ENCODE data around the gene OR2AG1. TPM values are rescaled to one million over a fixed set of nuclear protein-coding genes. Genes with fewer than 3 reads are reported as not detected.

OR2AG1 gene
- total and polyA plus RNA-seq, 3 donors from 2014 or later = not detected

- H3K36me3 ChIP-seq (ENCODE audit: low read depth, missing control alignments) = no peaks in the 10 kb centered on the region
- H3K27me3 ChIP-seq = no peaks in the 10 kb centered on the region
- intact Hi-C loops (cut with DNase I; ENCODE audit: low total_unique reads) = no loop called here
- no peaks in the 10 kb centered on the region for H3K9me3 ChIP-seq
- no peak overlapping the region for H3K27ac ChIP-seq
- no peak for TF ChIP-seq POLR2A (IDR thresholded peaks at IDR 0.05)
- TF ChIP-seq, protein P1, sequence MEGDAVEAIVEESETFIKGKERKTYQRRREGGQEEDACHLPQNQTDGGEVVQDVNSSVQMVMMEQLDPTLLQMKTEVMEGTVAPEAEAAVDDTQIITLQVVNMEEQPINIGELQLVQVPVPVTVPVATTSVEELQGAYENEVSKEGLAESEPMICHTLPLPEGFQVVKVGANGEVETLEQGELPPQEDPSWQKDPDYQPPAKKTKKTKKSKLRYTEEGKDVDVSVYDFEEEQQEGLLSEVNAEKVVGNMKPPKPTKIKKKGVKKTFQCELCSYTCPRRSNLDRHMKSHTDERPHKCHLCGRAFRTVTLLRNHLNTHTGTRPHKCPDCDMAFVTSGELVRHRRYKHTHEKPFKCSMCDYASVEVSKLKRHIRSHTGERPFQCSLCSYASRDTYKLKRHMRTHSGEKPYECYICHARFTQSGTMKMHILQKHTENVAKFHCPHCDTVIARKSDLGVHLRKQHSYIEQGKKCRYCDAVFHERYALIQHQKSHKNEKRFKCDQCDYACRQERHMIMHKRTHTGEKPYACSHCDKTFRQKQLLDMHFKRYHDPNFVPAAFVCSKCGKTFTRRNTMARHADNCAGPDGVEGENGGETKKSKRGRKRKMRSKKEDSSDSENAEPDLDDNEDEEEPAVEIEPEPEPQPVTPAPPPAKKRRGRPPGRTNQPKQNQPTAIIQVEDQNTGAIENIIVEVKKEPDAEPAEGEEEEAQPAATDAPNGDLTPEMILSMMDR (IDR thresholded peaks at IDR 0.05) = no peak
- WGBS, 2 donors = 28 to 39% methylated on average over 2 of the region's 2 CpGs
- no peak overlapping the region for H3K4me3 ChIP-seq
- DNase-seq = no peak
- no peaks in the 10 kb centered on the region for H3K4me1 ChIP-seq
Measured at GRCh38 chr11:6745465-6746015, 37.3 kb upstream of the OR2AG1 start.

- Histone ChIP-seq H3K4me3 (no peak overlapping the region), H3K4me1 (no peaks in the 10 kb centered on the region), H3K9me3 (no peaks in the 10 kb centered on the region), H3K27me3 (no peaks in the 10 kb centered on the region), H3K27ac (peak overlapping the region in 1 of 2 donors; percentile 24), H3K36me3 (ENCODE audit: low read depth, missing control alignments) (no peaks in the 10 kb centered on the region)
- no peak for DNase-seq
- TF ChIP-seq, protein P1 (IDR thresholded peaks at IDR 0.05) = no peak
- no peak for TF ChIP-seq POLR2A (IDR thresholded peaks at IDR 0.05)
- 53 to 59% methylated on average over 5 of the region's 5 CpGs for WGBS, 2 donors
- intact Hi-C loops (cut with DNase I; ENCODE audit: low total_unique reads) = no loop called here
Measured at GRCh38 chr11:6746086-6746618, 36.7 kb upstream of the OR2AG1 start.

GRCh38 chr11:6746626-6747025 is 36.2 kb upstream of the OR2AG1 start:
- H3K27ac ChIP-seq = peak overlapping the region in 1 of 2 donors; percentile 24
- TF ChIP-seq, protein P1 (IDR thresholded peaks at IDR 0.05) = no peak
- TF ChIP-seq POLR2A (IDR thresholded peaks at IDR 0.05) = no peak
- DNase-seq = no peak
- no peaks in the 10 kb centered on the region for H3K9me3 ChIP-seq
- no peaks in the 10 kb centered on the region for H3K4me1 ChIP-seq
- intact Hi-C loops (cut with DNase I; ENCODE audit: low total_unique reads) = no loop called here
- H3K36me3 ChIP-seq (ENCODE audit: low read depth, missing control alignments) = no peaks in the 10 kb centered on the region
- WGBS, 2 donors = 86 to 97% methylated on average over 1 of the region's 1 CpG
- no peaks in the 10 kb centered on the region for H3K27me3 ChIP-seq
- no peak overlapping the region for H3K4me3 ChIP-seq

- Histone ChIP-seq H3K4me3 (no peak overlapping the region), H3K27ac (no peak overlapping the region), H3K36me3 (ENCODE audit: low read depth, missing control alignments) (no peaks in the 10 kb centered on the region), H3K9me3 (no peaks in the 10 kb centered on the region), H3K27me3 (no peaks in the 10 kb centered on the region), H3K4me1 (no peaks in the 10 kb centered on the region)
- intact Hi-C loops (cut with DNase I; ENCODE audit: low total_unique reads) = no loop called here
- TF ChIP-seq, protein P1 (IDR thresholded peaks at IDR 0.05) = no peak
- TF ChIP-seq POLR2A (IDR thresholded peaks at IDR 0.05) = no peak
- no peak for DNase-seq
- 86 to 90% methylated on average over 3 of the region's 3 CpGs for WGBS, 2 donors
Measured at GRCh38 chr11:6747097-6747668, 35.6 kb upstream of the OR2AG1 start.

Measured in testis (tissue), 3 donors.